GM19372 (cell line): Measurements from ENCODE around the gene LAMA5.
A peak's percentile ranks its signal among the peaks of the same experiment; 100 is the strongest.

Experiments
- ATAC-seq: cut with Tn5 transposase; IDR thresholded peaks from one replicate; pipeline ENCODE4 v1.9.1; 2021; ENCODE audit warnings: mild to moderate bottlenecking, low read depth, moderate library complexity; ENCODE audit not compliant: unreplicated experiment

The LAMA5 gene

GRCh38 chr20:62307226-62308101, 59.6 kb downstream of the LAMA5 start:
- no peak for ATAC-seq

DNA sequence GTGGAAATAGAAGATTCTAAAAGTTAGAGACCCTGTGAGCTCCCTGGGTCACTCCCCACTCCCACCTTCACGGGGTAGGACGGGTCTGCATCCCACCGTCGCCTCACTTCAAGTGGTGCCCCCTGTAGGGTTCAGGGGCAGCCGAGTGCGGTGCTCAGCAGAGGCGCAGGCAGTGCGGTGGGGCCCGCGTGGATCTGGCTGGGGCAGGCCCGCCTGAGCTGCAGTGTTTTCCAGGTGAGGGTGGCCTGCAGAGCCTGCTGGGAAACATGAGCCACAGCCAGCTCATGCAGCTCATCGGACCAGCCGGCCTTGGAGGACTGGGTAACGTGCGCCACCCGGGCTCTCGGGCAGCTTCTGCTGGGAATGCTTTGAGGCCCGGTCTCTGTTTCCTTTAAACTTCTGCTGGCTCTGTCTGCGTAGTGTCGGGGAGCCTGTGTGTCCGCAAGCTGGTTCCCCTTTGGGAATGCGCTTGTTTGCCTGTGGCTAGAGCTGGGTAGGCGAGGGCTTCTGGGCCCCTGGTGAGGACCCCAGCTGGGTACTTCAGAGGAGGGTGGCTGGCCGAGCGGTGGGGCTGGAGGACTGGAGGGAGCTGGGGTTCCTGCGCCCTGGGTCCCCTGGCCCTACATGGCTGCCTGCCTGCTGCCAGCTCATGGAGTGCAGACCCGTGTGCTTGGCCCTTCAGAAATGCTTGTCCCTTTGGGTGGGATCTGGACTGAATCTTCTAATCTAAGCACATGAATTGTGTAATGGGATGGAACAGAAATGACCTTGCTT, 60.5 kb downstream of the LAMA5 start:
- no peak for ATAC-seq

GRCh38 chr20:62305765-62306413, 61.2 kb downstream of the LAMA5 start:
- no peak for ATAC-seq

DNA sequence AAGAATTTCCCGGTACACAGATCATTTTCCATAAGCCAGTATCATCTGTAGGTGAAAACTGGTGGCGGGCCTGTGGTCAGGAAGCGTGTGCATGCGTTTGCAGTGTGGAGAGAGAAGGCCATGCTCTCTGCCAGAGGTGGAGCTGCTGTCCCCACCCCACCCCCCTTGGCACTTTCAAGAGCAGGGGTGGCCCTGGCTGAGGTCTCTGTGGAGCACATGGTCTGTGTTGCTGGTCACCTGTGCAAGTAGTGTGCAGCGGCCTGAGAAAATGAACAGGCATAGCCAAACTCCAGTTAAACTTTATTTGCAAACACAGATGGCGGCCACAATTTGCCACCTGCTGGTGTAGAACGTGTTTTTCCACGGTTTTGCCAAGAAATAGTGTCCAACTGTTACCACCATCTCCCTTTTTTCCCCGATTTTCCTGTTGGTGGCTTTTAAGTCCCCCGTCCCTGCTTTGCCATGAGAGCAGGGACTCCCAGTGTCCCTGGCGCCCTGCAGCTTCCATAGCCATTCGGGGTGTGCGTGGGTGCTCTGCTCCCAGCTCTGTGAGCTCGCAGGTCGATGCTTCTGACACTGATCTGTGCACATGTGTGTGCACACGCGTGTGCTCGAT, 61.9 kb downstream of the LAMA5 start:
- ATAC-seq: no peak

DNA sequence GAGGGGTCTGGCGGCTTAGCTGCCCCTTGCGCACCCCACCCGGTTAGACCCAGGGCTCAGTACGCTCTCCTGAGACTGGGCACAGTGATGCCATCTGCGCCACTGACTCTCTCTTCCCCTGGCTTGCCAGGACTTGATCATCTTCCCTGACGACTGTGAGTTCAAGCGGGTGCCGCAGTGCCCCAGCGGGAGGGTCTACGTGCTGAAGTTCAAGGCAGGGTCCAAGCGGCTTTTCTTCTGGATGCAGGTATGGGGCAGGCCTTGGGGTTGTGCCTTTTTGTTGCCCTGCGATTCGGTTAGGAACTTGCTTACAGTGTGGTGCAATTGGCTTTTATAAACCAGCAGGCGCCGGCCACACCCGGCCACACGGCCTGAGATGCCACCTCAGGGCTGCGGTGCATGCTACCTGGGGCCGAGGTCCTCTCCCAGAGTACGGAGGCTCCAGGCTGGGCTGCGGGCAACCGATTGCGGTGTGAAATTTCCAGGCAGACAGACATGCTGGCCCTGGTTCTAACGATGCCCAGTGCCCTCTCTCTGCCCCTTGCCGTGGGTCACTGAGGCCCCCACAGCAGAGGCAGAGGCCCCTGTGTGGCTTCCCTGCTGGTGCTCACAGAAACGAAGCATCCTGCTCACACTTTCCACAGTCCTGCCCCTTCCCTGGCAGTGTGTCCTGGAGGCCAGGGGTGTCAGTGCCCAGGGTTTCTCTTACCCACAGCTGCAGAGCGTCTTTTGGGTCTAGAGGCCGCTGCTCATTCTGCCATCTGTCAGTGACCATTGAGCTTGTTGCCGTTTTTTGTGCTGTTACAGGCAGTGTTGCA, 62.6 kb downstream of the LAMA5 start:
- ATAC-seq: no peak

- ATAC-seq: peak; percentile 2
Observed at GRCh38 chr20:62303340-62304226, 63.5 kb downstream of the LAMA5 start.

GRCh38 chr20:62303062-62303339, 64.1 kb downstream of the LAMA5 start:
- no peak for ATAC-seq

GRCh38 chr20:62302341-62303061, 64.6 kb downstream of the LAMA5 start, which contains the start of gene ADRM1:
Gene ADRM1 (plus strand): TSS chr20:62302997. CDS start chr20:62303569, 572 bp downstream.
- peak; percentile 84 for ATAC-seq

- ATAC-seq: peak; percentile 31
Observed at GRCh38 chr20:62301773-62302340, 65.3 kb downstream of the LAMA5 start.

- ATAC-seq: no peak
Observed at GRCh38 chr20:62301111-62301668, 65.9 kb downstream of the LAMA5 start.

DNA sequence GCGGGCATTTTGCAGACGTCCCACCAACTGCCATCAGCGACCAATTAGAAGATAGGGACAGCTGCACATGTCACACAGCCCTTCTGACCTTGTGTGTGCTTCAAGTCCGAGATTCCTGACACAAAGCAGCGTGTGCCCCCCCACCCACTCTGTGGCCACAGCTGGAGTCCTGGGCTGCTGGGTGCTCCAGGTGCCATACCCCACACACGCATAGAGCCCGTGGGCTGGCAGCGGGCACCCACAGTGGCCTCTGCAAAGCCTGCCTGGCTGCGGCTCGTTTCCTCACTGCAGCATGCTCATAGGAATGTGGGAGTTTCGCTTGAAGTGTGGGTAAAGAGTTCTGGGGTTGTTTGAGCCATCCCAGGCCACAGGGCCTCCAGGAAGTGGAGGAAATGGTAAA, 66.8 kb downstream of the LAMA5 start:
- ATAC-seq: no peak

DNA sequence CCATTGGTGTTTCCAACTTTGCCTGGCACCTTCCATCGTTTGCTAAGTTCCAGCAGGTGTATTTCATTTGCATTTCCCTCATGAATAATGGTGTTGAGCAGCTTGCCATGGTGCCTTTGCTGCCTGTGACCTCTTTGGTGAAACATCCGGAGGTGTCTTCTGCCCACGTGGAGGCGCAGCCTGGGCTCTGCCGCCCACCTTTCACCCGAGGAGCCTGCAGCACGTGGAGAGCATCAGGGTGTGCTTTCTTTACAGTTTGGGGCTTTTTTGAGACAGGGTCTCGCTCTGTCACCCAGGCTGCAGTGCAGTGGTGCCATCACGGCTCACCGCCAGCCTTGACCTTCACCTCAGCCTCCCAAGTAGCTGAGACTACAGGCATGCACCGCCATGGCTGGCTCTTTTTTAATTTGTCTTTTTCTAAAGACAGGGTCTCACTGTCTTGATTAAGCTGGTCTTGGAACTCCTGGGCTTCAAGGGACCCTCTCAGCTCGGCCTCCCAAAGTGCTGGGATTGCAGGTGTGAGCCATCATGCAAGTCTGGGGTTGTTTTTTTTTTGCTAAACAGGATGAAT, 67.4 kb downstream of the LAMA5 start:
- ATAC-seq: no peak

DNA sequence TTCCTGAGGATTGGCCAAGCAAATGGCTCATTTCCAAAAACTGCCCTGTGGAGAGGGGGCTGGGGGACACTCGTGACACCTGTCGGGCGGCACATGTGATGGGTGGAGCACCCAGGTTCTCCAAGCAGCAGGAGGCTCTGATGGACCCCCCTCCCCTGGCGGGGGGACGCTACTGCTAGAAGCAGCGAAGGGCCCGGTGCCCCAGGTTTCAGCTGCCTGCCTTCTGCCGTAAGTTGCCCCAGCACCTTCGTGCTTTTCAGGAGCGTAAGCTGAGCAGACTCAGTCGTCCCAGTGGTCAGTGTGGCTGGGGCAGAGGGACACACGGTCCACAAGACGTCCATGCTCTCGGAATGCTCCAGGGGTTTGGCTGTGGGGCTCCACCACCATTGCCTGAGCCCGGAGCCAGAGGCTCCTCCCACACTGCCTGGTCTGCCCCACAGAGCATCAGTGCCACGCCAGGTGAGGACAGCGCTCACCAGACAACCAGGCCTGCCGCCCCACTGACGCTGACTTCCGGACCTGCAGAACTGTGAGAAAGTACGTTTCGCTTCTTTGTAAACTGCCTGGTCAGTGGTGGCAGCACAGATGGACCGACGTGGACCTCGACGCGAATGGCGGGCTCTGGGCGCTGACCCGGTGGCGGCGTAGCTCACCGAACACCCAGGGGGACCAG, 68.4 kb downstream of the LAMA5 start:
- ATAC-seq: no peak

DNA sequence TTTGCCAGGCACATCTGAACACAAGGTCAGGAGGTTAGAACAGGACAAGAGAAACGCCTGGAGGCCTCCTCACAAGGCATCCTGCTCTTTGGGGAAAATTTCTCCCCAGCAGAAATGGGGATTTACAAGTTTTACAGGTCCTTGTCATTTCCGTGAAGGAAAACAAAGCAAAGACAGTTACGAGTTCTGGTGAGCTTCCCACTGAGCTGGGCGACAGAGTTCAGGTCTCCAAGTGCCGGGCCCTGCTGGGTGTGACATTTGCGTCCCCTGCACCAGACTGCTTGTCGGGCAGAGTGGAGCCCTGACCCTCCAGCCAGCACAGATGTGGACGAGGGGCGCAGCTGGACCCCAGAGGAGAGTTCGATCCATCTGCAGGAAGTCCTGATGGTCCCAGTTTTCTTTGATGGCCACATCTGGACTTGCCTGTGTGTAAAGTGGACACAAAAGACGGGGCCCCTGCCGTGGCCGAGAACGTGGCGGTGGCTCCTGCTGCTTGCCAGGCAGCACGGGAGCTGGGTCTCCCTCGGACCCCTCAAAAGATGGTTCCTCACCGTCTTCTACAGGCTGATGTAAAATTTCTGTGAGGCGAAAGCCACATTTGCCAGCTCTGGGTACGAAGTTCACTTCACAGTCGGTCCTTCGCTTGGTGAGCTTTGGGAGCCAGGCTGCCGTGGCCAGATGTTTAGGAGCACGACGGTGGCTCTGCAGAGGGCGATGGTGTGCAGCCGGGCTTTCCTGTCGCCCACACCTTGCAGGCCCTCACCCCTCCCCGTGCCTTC, 69.5 kb downstream of the LAMA5 start:
- ATAC-seq: no peak

DNA sequence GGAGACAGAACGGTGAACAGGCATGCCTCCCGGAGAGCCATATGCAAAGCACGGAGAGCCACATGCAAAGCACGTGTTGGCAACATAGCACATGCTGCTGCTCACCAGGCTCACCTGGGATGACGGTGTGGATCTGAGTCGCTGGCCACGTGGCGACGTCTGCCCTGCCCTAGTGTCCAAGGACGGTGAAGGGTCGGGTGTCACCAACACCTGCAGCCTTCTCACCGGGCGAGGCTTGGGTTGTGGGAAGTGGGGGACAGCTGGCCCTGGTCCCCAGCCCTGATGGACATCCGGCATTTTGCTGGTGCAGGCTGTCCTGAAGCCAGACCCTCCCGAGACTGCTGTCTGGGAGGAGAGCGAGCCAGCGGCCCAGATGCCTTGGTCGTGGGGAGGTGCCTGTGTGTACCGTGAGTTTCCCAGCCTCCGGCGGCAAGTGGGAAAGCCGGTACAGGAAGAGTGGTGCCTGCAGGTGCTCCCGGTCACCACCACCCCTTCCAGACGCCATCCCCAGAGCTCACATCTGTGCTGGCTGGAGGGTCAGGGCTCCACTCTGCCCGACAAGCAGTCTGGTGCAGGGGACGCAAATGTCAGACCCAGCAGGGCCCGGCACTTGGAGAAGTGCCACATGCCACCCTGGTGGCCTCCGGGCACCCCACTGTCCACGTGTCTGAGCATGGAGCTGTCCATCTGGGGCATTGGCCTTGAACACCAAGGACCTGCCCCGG, 70.2 kb downstream of the LAMA5 start:
- ATAC-seq: no peak

DNA sequence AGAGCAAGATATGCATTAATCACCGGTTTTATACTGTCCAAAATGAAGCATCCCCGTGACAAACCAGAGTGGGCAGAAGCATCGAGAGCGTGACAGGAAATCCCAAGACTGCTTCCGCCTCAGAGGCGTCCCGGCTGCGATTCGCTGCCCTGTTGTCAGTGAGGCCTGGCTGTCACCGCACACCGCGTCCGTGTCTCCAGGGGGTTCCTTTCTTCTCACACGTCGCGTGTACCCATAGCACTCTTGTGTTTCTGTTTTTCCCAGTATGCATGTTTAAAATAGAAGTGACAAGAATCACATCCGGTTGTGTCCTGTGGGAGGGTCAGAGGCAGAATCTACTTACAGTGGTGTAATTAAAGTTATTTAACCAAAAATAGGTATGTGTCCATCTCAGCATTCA, 72.6 kb downstream of the LAMA5 start:
- no peak for ATAC-seq
